ACHN (cell line): ENCODE measurements around the gene LRRC34.

Source experiments
- DNase-seq: peaks from one replicate; pipeline ENCODE4 v3.0.0-alpha.2; 2015
- in situ Hi-C: cut with HindIII; loops from 2 replicates; pipeline ENCODE4 v1.10.0; 2017; ENCODE audit warnings: low sequenced_read_pairs, low pct_ligation_motif_present, low pct_unique_long_range_greater_than_20kb

LRRC34 gene

DNA sequence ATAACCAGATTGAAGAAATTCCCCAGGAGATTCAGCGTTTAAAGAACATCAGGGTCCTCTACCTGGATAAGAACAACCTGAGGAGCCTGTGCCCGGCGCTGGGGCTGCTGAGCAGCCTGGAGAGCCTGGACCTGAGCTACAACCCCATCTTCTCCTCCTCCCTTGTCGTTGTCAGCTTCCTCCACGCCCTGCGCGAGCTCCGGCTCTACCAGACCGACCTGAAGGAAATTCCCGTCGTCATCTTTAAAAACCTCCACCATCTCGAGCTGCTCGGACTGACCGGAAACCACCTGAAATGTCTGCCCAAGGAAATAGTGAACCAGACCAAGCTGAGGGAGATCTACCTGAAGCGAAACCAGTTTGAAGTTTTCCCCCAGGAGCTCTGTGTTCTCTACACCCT, 9.4 kb upstream of the LRRC34 start:
- no peak for DNase-seq
- in situ Hi-C loops, result no loop called here

GRCh38 chr3:169818316-169818715, 5.6 kb upstream of the LRRC34 start:
- in situ Hi-C loops, result no loop called here
- DNase-seq, result peak; percentile 8

GRCh38 chr3:169815590-169816150, 3.0 kb upstream of the LRRC34 start:
- in situ Hi-C loops, result no loop called here
- no peak for DNase-seq

GRCh38 chr3:169813757-169814517, 1.2 kb upstream of the LRRC34 start:
- DNase-seq, result no peak
- in situ Hi-C loops, result no loop called here

GRCh38 chr3:169813278-169813677, 574 bp upstream of the LRRC34 start:
- DNase-seq, result no peak
- in situ Hi-C loops, result no loop called here

GRCh38 chr3:169811631-169812331, 923 bp downstream of the LRRC34 start:
- no peak for DNase-seq
- in situ Hi-C loops, result no loop called here

DNA sequence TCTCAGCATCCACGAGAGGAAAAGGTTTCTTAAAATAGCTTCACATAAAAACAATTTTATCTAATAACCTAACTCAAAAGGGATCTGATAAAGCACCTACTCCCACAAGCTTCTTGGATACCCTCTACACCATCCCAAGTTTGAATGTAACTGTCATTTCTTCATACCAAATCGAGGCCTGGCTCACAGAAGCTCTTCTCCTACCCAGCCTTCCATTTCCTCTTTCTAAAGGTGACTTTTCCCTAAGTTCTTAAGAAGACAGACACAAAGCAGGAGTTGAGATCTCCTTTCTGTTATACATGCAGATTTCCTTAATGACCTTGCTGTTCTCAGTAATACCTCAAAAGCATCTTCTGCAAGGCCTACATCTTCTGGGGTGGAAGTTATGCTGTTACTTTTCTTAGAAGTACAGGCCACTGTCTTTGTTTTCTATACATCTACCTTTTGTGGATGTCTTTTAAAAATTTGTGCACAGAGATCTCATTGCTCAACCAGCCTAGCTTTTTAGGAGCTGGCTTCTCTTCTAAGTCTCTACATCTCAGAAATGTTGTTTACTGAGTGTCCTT, 3.4 kb downstream of the LRRC34 start:
- DNase-seq, result no peak

DNA sequence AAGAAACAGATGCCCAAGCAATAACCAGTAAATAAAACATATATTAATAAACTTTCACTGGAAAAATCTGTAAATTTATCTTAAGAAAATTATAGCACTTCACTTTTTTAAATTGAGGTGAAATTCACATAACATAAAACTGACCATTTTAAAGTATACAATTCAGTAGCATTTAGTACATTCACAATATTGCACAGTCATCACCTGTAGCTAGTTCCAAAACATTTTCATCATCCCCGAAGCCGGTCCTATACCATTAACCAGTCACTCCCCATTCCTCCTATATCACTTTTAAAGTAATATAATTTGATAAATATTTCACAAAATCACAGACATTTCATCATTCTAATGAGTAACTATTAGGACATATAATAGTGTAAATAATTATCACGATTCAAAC, 8.0 kb downstream of the LRRC34 start:
- in situ Hi-C loops, result no loop called here

More for the DNA sequence above, 3.4 kb downstream of the LRRC34 start:
- in situ Hi-C loops, result no loop called here

DNA sequence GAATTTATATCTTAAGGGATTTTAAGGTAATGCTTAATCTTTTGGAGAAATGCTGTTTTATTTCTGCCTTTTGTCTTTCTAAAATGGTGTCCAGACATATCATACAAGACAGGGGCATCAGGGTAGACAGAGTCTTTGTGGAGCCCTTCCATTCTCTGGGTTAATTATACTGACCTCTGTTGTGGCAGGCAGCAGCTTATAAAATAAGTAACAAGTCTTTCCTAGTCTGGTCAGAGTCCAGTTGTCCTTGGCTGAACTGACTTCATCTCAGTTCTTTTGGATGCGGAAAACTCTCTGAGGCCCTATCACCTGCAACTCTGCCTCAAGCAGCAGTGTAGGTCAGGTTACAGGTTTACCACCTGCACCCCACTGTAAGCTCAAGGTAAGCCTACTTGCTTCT, 20.3 kb downstream of the LRRC34 start:
- in situ Hi-C loops, result no loop called here
- DNase-seq, result no peak

More for the DNA sequence above, 8.0 kb downstream of the LRRC34 start:
- no peak for DNase-seq

DNA sequence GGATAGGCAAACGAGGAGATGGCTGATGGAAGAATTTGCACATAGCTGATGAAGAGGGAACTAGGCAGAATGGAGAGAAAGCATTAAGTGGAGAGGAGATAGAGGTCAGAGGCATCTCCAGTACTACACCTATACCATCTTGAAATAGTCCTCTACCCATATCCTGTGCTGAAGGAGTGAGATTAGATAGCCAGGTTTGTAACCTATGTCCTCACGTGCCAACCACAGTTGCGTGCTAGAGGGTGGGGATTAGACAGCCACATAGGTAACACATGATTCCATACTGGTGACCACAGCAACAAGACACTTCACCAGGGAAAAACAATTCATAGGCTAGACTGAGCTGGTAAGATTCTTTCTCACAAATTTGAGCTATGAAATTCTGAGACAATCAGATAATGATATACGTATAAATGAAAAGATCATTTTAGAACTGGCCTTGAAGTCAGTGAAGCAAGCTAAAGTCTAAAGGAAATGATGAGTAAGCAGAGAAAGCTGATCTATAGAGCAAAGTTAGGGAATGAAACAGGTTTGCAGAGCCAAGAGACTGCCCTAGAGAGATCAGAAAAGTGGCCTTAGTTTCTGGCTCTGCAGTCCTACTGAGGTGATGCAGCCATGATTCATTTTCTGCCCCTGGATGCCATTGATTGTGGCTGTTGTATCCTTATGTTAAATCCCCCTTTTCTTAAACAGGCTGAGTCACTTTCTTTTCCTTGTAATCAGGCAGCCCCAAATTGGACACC, 21.8 kb downstream of the LRRC34 start:
- in situ Hi-C loops, result no loop called here
- no peak for DNase-seq

GRCh38 chr3:169790219-169790618, 22.5 kb downstream of the LRRC34 start:
- DNase-seq, result no peak
- in situ Hi-C loops, result no loop called here

GRCh38 chr3:169787791-169788190, 24.9 kb downstream of the LRRC34 start:
- in situ Hi-C loops, result no loop called here
- no peak for DNase-seq

- DNase-seq, result no peak
- in situ Hi-C loops, result no loop called here
Measured at GRCh38 chr3:169787120-169787519, 25.6 kb downstream of the LRRC34 start.

DNA sequence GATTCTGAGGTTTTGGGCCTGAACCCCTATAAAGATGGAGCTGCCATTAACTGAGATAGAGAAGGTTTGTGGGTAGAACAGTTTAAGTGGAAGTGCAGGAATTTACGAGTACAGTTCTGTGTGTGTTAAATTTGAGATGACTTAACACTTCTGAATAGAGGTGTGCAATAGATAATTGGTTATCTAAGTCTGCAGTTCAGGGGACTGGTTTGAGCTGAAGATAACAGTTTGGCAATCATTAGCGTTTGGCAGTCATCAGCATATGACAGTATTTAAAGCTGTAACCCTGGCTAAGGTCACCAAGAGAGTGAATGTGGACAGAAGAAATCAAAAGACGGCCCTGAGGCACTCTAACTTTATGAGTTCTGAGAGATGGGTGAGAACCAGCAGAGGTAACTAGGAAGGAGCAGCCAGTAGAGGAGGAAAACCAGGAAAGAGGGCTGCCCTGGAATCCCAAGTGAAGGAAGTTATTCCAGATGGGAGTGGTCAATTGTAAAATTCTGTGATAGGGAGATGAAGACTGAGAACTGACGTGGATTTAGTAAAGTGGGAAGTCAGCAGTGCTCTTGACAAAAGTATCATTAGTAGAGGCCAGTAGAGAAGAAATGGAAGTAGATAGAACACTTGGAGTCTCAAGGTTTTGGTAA, 31.4 kb downstream of the LRRC34 start:
- no peak for DNase-seq
- in situ Hi-C loops, result no loop called here

- no peak for DNase-seq
- in situ Hi-C loops, result no loop called here
Measured at GRCh38 chr3:169780742-169781141, 32.0 kb downstream of the LRRC34 start.

DNA sequence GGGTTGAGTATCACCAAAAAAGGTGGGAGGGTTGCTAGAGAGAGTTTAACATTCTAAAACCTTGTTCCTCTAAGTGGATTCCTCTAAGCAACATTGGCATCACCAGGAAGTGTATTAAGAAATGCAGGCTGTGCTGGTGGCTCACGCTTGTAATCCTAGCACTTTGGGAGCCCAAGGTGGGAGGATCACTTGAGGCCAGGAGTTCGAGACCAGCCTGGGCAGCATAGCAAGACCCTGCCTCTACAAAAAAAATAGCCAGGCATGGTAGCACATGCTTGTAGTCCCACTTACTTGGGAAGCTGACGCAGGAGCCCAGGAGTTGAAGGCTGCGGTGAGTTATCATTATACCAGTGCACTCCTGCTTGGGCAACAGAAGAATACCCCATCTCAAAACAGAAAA, 34.9 kb downstream of the LRRC34 start:
- in situ Hi-C loops, result no loop called here

GRCh38 chr3:169774186-169774585, 38.5 kb downstream of the LRRC34 start:
- no peak for DNase-seq
- in situ Hi-C loops, result no loop called here

More for the DNA sequence above, 34.9 kb downstream of the LRRC34 start:
- no peak for DNase-seq
